Common myeloid progenitor, CD34-positive (primary cell): ENCODE results near the gene SLX4IP.

ENCODE experiments used
- CTCF ChIA-PET: fragments of 350-600 bp; sonication (Branson Sonifier 250); formaldehyde crosslinking; loops from one replicate; lab custom pipeline; 2021; ENCODE audit warnings: antibody characterized with exemption; lab: Charles Lee
- POLR2A ChIA-PET: fragments of 350-600 bp; sonication (Branson Sonifier 250); formaldehyde crosslinking; loops from one replicate; lab custom pipeline; 2021; ENCODE audit warnings: antibody characterized with exemption; lab: Charles Lee
- DNase-seq, 3 donors: peaks; one replicate each; pipeline versions ENCODE4 v3.0.0 to v3.0.0-alpha.2; 2013
- H3K27ac ChIP-seq, 2 experiments: 1 replicate in 1 of 2; 2 replicates in 1 of 2; pipeline ENCODE4 v1.7.0; 2013; ENCODE audit warnings: inconsistent platforms in 2 of 2, low read length in 2 of 2, mild to moderate bottlenecking in 2 of 2, low read depth in 1 of 2, moderate library complexity in 1 of 2; ENCODE audit not compliant: severe bottlenecking in 2 of 2, insufficient read depth in 1 of 2, poor library complexity in 1 of 2
- H3K27me3 ChIP-seq, 5 experiments: replicated peaks in 2 of 5; 1 replicate in 3 of 5; 2 replicates in 2 of 5; pipeline versions ENCODE4 v1.6.1 to v1.7.0; 2013; ENCODE audit warnings: low read length in 4 of 5, mild to moderate bottlenecking in 2 of 5, moderate library complexity in 2 of 5, inconsistent platforms in 1 of 5; ENCODE audit not compliant: insufficient read depth in 5 of 5, control insufficient read depth in 4 of 5
- H3K36me3 ChIP-seq, 4 experiments: 1 replicate in 2 of 4; 2 replicates in 2 of 4; pipeline versions ENCODE4 v1.6.1 to v1.7.0; 2013; ENCODE audit warnings: low read length in 3 of 4, control low read depth in 1 of 4, mild to moderate bottlenecking in 1 of 4; ENCODE audit not compliant: control insufficient read depth in 4 of 4, insufficient read depth in 4 of 4
- H3K4me1 ChIP-seq, 4 experiments: 1 replicate in 3 of 4; 2 replicates in 1 of 4; pipeline versions ENCODE4 v1.6.1 to v1.7.1; 2013; ENCODE audit warnings: low read length in 3 of 4, mild to moderate bottlenecking in 3 of 4, control low read depth in 1 of 4, inconsistent platforms in 1 of 4, moderate library complexity in 1 of 4; ENCODE audit not compliant: control insufficient read depth in 4 of 4, insufficient read depth in 4 of 4; ENCODE audit errors: control extremely low read depth in 1 of 4
- H3K4me3 ChIP-seq, 7 experiments: 1 replicate in 4 of 7; 2 replicates in 3 of 7; pipeline versions ENCODE4 v1.5.1 to v1.7.0; 2013; ENCODE audit warnings: mild to moderate bottlenecking in 7 of 7, low read length in 6 of 7, moderate library complexity in 6 of 7, inconsistent platforms in 2 of 7, low read depth in 2 of 7, control low read depth in 1 of 7; ENCODE audit not compliant: insufficient read depth in 4 of 7, control insufficient read depth in 1 of 7; ENCODE audit errors: extremely low read depth in 1 of 7
- H3K9me3 ChIP-seq, 5 experiments: 1 replicate in 4 of 5; 2 replicates in 1 of 5; pipeline versions ENCODE4 v1.6.1 to v1.7.1; 2013; ENCODE audit warnings: low read length in 4 of 5, mild to moderate bottlenecking in 2 of 5, inconsistent platforms in 1 of 5, low read depth in 1 of 5, moderate library complexity in 1 of 5; ENCODE audit not compliant: control insufficient read depth in 4 of 5, insufficient read depth in 2 of 5; ENCODE audit errors: control extremely low read depth in 1 of 5
- WGBS: methylation state at CpG from one replicate; pipeline ENCODE4 v1.1.5; 2013; ENCODE audit not compliant: insufficient coverage; 5-methylcytosine and 5-hydroxymethylcytosine counted together

SLX4IP gene

GRCh38 chr20:10509376-10509775, 74.3 kb downstream of the SLX4IP start:
- Histone ChIP-seq H3K9me3 (no peaks in the 10 kb centered on the region), H3K27ac (peak overlapping the region in 1 of 2 experiments; percentile 80), H3K27me3 (no peaks in the 10 kb centered on the region), H3K36me3 (no peaks in the 10 kb centered on the region), H3K4me3 (peak overlapping the region in 1 of 7 experiments; percentile 24), H3K4me1 (peaks cover 51 to 92% (median 88%) of the 10 kb centered on the region in 4 experiments)
- POLR2A ChIA-PET, result no interaction called here
- CTCF ChIA-PET, result interaction anchor here (0.7 to 2.4 kb wide), 4 partner anchors 9 to 81 kb away, joined by 3 to 7 read pairs (median 4); no protein-coding TSS in a partner anchor
- peak in 2 of 3 donors; percentile 26 to 56 for DNase-seq
- whole genome bisulfite sequencing, result 51% methylated on average over 5 of the region's 6 CpGs

- DNase-seq, result no peak
- WGBS, result 100% methylated on average over 2 of the region's 3 CpGs
- CTCF ChIA-PET, result interaction anchor here (1.4 to 7.1 kb wide), 4 partner anchors 26 to 42 kb away, joined by 4 to 39 read pairs (median 6); no protein-coding TSS in a partner anchor
These were observed 75.1 kb downstream of the SLX4IP start for GRCh38 chr20:10510216-10510615.

GRCh38 chr20:10511170-10511508, 76.0 kb downstream of the SLX4IP start:
- Histone ChIP-seq H3K27ac (peak overlapping the region; percentile 64 to 81), H3K9me3 (no peaks in the 10 kb centered on the region), H3K27me3 (no peaks in the 10 kb centered on the region), H3K36me3 (no peaks in the 10 kb centered on the region), H3K4me3 (peak overlapping the region in 4 of 7 experiments; percentile 8 to 58 (median 22)), H3K4me1 (peaks cover 37 to 91% (median 81%) of the 10 kb centered on the region in 4 experiments)
- WGBS, result 70% methylated on average over 3 of the region's 3 CpGs
- ChIA-PET CTCF (interaction anchor here (0.6 to 7.1 kb wide), 9 partner anchors 10 to 234 kb away, joined by 3 to 39 read pairs (median 4); no protein-coding TSS in a partner anchor), POLR2A (no interaction called here)
- DNase-seq, result no peak

More at GRCh38 chr20:10510216-10510615, 75.1 kb downstream of the SLX4IP start:
- Histone ChIP-seq H3K36me3 (no peaks in the 10 kb centered on the region), H3K27ac (no peak overlapping the region), H3K27me3 (no peaks in the 10 kb centered on the region), H3K4me1 (peaks cover 45 to 92% (median 86%) of the 10 kb centered on the region in 4 experiments), H3K4me3 (peak overlapping the region in 1 of 7 experiments; percentile 21), H3K9me3 (no peaks in the 10 kb centered on the region)
- POLR2A ChIA-PET, result no interaction called here

GRCh38 chr20:10511509-10512251, 76.6 kb downstream of the SLX4IP start:
- POLR2A ChIA-PET, result no interaction called here

GRCh38 chr20:10513061-10513460, 78.0 kb downstream of the SLX4IP start:
- Histone ChIP-seq H3K4me3 (no peak overlapping the region), H3K9me3 (no peaks in the 10 kb centered on the region), H3K27ac (peak overlapping the region in 1 of 2 experiments; percentile 75), H3K27me3 (no peaks in the 10 kb centered on the region), H3K36me3 (no peaks in the 10 kb centered on the region), H3K4me1 (peaks cover 26 to 80% (median 65%) of the 10 kb centered on the region in 4 experiments)
- ChIA-PET CTCF (interaction anchor here (0.8 to 7.1 kb wide), 11 partner anchors 8 to 423 kb away, joined by 3 to 39 read pairs (median 3); no protein-coding TSS in a partner anchor), POLR2A (no interaction called here)
- peak in 2 of 3 donors; percentile 30 to 58 for DNase-seq
- 63% methylated on average over 1 of the region's 2 CpGs for WGBS

More at GRCh38 chr20:10511509-10512251, 76.6 kb downstream of the SLX4IP start:
- peak; percentile 98 to 99 (median 99) for DNase-seq
- Histone ChIP-seq H3K4me1 (peaks cover 33 to 90% (median 77%) of the 10 kb centered on the region in 4 experiments), H3K9me3 (no peaks in the 10 kb centered on the region), H3K36me3 (no peaks in the 10 kb centered on the region), H3K27me3 (no peaks in the 10 kb centered on the region), H3K27ac (peak overlapping the region; percentile 64 to 81), H3K4me3 (peak overlapping the region in 4 of 7 experiments; percentile 11 to 58 (median 32))
- CTCF ChIA-PET, result interaction anchor here (0.8 to 7.1 kb wide), 8 partner anchors 10 to 44 kb away, joined by 3 to 39 read pairs (median 4); no protein-coding TSS in a partner anchor
- WGBS, result 0% methylated on average over 3 of the region's 5 CpGs

- POLR2A ChIA-PET, result no interaction called here
- H3K4me1 ChIP-seq, result peaks cover 23 to 70% (median 55%) of the 10 kb centered on the region in 4 experiments
- H3K4me3 ChIP-seq, result peak overlapping the region in 2 of 7 experiments; percentile 41 to 50
- 41% methylated on average over 3 of the region's 4 CpGs for WGBS
- no peak for DNase-seq
- no peaks in the 10 kb centered on the region for H3K36me3 ChIP-seq
- no peaks in the 10 kb centered on the region for H3K27me3 ChIP-seq
- H3K9me3 ChIP-seq, result no peaks in the 10 kb centered on the region
- H3K27ac ChIP-seq, result peak overlapping the region; percentile 22 to 75
- CTCF ChIA-PET, result interaction anchor here (0.9 to 7.1 kb wide), 12 partner anchors 11 to 424 kb away, joined by 3 to 39 read pairs (median 3); no protein-coding TSS in a partner anchor
These were observed 78.9 kb downstream of the SLX4IP start for GRCh38 chr20:10513931-10514575.
